NCI-H1436 (cell line): Measurements from ENCODE around the gene CERT1.

Source experiments
- DNase-seq: peaks from one replicate; lab custom pipeline; 2025; lab: John Stamatoyannopoulos, UW

Gene CERT1

GRCh38 chr5:75389430-75389829, 122.0 kb downstream of the CERT1 start:
- no peak for DNase-seq

GRCh38 chr5:75387806-75388205, 123.6 kb downstream of the CERT1 start:
- no peak for DNase-seq

- DNase-seq: no peak
Observed at GRCh38 chr5:75384218-75384617, 127.2 kb downstream of the CERT1 start.

GRCh38 chr5:75381456-75381855, 130.0 kb downstream of the CERT1 start:
- DNase-seq: no peak

GRCh38 chr5:75380099-75380498, 131.3 kb downstream of the CERT1 start:
- DNase-seq: no peak

- DNase-seq: no peak
Observed at GRCh38 chr5:75375414-75375813, 136.0 kb downstream of the CERT1 start.

- DNase-seq: no peak
Observed at GRCh38 chr5:75374394-75374814, 137.0 kb downstream of the CERT1 start.

GRCh38 chr5:75373862-75374261, 137.6 kb downstream of the CERT1 start:
- no peak for DNase-seq

GRCh38 chr5:75368391-75368790, 143.0 kb downstream of the CERT1 start:
- DNase-seq: no peak

GRCh38 chr5:75367401-75367800, 144.0 kb downstream of the CERT1 start:
- no peak for DNase-seq

- DNase-seq: no peak
Observed at GRCh38 chr5:75366787-75367186, 144.6 kb downstream of the CERT1 start.

GRCh38 chr5:75365740-75366139, 145.7 kb downstream of the CERT1 start:
- no peak for DNase-seq

GRCh38 chr5:75364571-75365280, 146.7 kb downstream of the CERT1 start:
- DNase-seq: no peak

GRCh38 chr5:75363726-75364495, 147.5 kb downstream of the CERT1 start:
- DNase-seq: no peak

- no peak for DNase-seq
Observed at GRCh38 chr5:75363111-75363510, 148.3 kb downstream of the CERT1 start.

- no peak for DNase-seq
Observed at GRCh38 chr5:75362474-75362975, 148.9 kb downstream of the CERT1 start.

GRCh38 chr5:75361310-75361709, 150.1 kb downstream of the CERT1 start:
- DNase-seq: no peak

GRCh38 chr5:75358117-75358516, 153.3 kb downstream of the CERT1 start:
- DNase-seq: no peak

GRCh38 chr5:75356719-75357118, 154.7 kb downstream of the CERT1 start:
- no peak for DNase-seq

- DNase-seq: no peak
Observed at GRCh38 chr5:75355236-75355635, 156.2 kb downstream of the CERT1 start.

- no peak for DNase-seq
Observed at GRCh38 chr5:75351139-75351926, 160.1 kb downstream of the CERT1 start.

GRCh38 chr5:75349663-75350062, 161.8 kb downstream of the CERT1 start:
- no peak for DNase-seq

GRCh38 chr5:75348241-75348640, 163.2 kb downstream of the CERT1 start:
- DNase-seq: no peak
